ENCODE measurements around the gene IP6K1. TPM values are rescaled to one million over a fixed set of nuclear protein-coding genes. Genes with fewer than 3 reads are reported as not detected.
"Not testable (repeated sequence)": the region's sequence is repeated elsewhere in the genome, so short reads cannot be mapped to it uniquely, and the experiment has no call there.

The IP6K1 gene
- polyA plus RNA-seq, 3 donors from 2014 or later, result 18.2 to 43.6 (median 23.7) TPM

DNA sequence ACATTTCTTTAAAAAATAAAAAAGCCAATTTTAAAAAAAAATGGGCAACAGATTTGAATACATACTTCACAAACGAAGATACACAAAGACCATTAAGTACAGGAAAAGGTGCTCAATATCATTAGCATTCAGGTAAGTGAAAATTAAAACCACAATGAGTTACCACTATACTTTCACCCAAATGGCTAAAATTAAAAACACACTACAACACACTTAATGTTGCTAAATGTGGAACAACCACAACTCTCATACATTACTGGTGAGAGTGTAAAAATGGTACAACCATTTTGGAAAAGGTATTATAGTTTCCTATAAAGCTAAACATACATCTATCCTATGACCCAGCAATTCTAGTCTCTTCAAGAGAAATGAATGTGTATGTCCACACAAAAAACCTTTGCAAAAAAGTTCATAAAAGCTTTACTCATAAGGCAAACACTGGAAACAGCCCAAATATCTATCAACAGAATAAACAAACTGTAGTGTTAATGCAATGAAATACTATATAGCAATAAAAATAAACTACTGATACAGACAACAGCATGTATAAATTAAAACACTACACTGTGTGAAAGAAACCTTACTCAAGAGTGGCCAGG, 14.9 kb downstream of the IP6K1 start:
- Mint-ChIP-seq H3K9me3 (no peaks in the 10 kb centered on the region), H3K36me3 (no peaks in the 10 kb centered on the region), H3K4me3 (no peak overlapping the region), H3K4me1 (peaks cover 23 to 70% of the 10 kb centered on the region in 2 donors), H3K27me3 (ENCODE audit: low read depth in 3 of 3) (no peaks in the 10 kb centered on the region), H3K27ac (peak overlapping the region in 2 of 6 donors; percentile 23 to 34)
- no peak for DNase-seq

DNA sequence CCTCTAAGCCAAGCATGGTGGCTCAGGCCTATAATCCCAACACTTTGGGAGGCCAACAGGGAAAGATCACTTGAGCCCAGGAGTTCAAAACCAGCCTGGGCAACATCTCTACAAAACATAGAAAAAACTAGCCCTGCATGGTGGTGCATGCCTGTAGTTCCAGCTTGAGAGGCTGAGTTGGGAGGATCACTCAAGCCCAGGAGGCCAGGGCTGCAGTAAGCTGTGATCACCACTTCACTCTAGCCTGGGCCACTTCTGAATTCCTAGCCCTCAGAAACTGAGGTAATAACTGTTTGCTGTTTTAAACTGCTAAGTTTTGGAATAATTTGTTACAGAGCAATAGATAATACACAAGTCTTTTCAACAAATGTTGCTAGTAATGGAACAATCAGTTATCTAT, 16.4 kb downstream of the IP6K1 start:
- Mint-ChIP-seq H3K4me1 (peaks cover 19 to 61% of the 10 kb centered on the region in 2 donors), H3K9me3 (no peaks in the 10 kb centered on the region), H3K27ac (peak overlapping the region in 3 of 6 donors; percentile 53 to 62 (median 57)), H3K4me3 (no peak overlapping the region), H3K27me3 (ENCODE audit: low read depth in 3 of 3) (no peaks in the 10 kb centered on the region), H3K36me3 (no peaks in the 10 kb centered on the region)
- DNase-seq, result no peak

DNA sequence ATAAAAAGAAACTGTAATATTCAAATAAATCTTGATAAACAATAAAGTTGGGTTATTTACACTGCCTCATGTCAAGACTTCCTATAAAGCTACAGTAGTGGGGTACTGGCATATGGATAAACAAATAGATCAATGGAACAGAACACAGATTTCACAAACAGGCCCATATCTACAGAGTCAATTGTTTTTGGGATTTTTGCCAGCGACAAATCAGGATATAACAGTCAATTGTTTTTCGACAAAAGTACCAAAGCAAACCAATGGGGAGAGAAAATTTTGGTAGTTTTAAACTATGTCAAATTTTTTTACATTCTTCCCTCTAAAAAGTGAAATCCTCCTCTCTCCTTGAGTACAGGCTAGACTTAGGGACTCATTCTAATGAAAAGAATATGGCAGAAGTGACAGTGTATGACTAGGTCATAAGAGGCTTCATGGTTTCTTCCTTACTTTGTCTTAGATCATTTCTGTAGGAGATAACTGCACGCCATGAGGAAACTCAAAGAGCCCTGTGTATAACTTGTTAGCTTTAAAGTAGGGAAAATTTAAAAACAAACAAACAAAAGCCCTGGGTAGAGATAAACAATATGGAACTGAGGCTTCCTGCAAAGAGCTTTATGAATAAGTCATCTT, 16.9 kb downstream of the IP6K1 start:
- no peak overlapping the region for H3K4me3 Mint-ChIP-seq
- peaks cover 15 to 61% of the 10 kb centered on the region in 2 donors for H3K4me1 Mint-ChIP-seq
- H3K36me3 Mint-ChIP-seq, result no peaks in the 10 kb centered on the region
- no peak for DNase-seq
- H3K27ac Mint-ChIP-seq, result peak overlapping the region in 1 of 6 donors; percentile 62
- H3K27me3 Mint-ChIP-seq (ENCODE audit: low read depth in 3 of 3), result no peaks in the 10 kb centered on the region
- no peaks in the 10 kb centered on the region for H3K9me3 Mint-ChIP-seq

DNA sequence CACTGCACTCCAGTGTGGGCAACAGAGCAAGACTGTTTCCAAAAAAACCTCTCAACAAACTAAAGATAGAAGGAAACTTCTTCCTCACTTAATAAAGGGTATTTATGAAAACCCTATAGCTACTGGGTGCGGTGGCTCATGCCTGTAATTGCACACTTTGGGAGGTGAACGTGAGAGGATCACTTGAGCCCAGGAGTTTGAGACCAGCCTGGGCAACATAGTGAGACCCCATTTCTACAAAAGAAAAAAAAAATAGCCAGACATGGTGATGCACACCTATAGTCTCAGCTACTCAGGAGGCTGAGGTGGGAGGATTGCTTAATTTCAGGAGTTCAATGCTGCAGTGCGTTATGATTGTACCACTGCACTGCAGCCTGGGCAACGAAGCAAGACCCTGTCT, 22.4 kb downstream of the IP6K1 start:
- Mint-ChIP-seq H3K36me3 (peaks cover 0 to 3% (median 0%) of the 10 kb centered on the region in 3 donors), H3K27ac (no peak overlapping the region), H3K27me3 (ENCODE audit: low read depth in 3 of 3) (no peaks in the 10 kb centered on the region), H3K4me3 (no peak overlapping the region), H3K4me1 (peaks cover 6 to 26% of the 10 kb centered on the region in 2 donors), H3K9me3 (no peaks in the 10 kb centered on the region)
- DNase-seq, result no peak

DNA sequence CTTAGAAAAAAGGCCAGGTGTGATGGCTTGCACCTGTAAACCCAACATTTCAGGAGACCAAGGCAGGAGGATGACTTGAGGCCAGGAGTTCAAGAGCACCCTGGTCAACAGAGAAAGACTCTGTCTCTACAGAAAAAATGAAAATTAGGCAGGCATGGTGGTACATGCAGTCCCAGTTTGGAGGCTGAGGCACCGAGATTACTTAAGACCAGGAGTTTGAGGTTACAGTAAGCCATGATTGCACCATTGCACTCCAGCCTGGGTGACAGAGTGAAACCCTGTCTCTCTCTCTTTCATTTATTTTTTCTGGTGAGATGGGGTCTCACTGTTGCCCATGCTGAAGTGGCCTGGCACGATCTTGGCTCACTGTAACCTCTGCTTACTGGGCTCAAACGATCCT, 24.7 kb downstream of the IP6K1 start:
- no peak overlapping the region for H3K27ac Mint-ChIP-seq
- H3K9me3 Mint-ChIP-seq, result no peaks in the 10 kb centered on the region
- H3K27me3 Mint-ChIP-seq (ENCODE audit: low read depth in 3 of 3), result no peaks in the 10 kb centered on the region
- no peak for DNase-seq
- H3K4me3 Mint-ChIP-seq, result no peak overlapping the region
- H3K4me1 Mint-ChIP-seq, result peaks cover 10 to 29% of the 10 kb centered on the region in 2 donors
- peaks cover 0 to 3% (median 0%) of the 10 kb centered on the region in 3 donors for H3K36me3 Mint-ChIP-seq

DNA sequence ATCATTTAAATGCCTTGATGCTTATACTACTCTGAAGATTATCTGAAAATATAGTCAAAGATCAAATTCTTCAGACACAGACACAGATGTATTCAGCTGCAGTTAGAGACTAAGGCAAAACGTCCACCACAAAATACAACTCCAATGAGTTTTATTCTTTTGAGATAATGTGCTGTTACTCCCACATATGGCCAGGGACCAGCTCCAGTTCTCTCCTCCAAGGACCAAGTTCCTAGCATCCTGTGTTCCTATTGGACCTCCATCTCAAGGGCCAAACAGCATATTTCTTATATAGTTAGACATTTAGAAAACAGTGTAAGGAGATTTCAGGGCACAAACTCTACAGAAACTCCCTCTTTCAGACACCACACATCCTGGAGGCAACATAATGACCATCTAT, 27.1 kb downstream of the IP6K1 start:
- H3K27ac Mint-ChIP-seq, result no peak overlapping the region
- H3K4me3 Mint-ChIP-seq, result no peak overlapping the region
- no peak for DNase-seq
- no peaks in the 10 kb centered on the region for H3K9me3 Mint-ChIP-seq
- H3K4me1 Mint-ChIP-seq, result peaks cover 21 to 45% of the 10 kb centered on the region in 2 donors
- no peaks in the 10 kb centered on the region for H3K27me3 Mint-ChIP-seq (ENCODE audit: low read depth in 3 of 3)
- peaks cover 0 to 3% (median 0%) of the 10 kb centered on the region in 3 donors for H3K36me3 Mint-ChIP-seq

DNA sequence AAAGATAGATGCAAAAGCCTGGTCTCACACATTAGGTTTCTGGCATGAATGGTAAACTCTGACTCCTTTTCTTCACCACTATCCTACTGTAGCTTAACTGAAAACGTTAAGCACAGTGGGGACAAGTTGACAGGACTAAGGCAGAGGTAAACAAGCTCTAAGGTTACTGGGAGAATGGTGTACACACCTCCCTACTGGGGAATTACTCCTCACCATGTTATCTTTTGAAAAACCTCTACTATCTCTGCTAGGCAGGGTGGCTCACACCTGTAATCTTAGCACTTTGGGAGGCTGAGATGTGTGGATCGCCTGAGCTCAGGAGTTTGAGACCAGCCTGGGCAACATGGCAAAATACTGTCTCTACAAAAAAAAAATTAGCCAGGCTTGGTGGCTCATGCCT, 29.1 kb downstream of the IP6K1 start:
- Mint-ChIP-seq H3K4me1 (peaks cover 25 to 60% of the 10 kb centered on the region in 2 donors), H3K4me3 (no peak overlapping the region), H3K9me3 (no peaks in the 10 kb centered on the region), H3K27ac (no peak overlapping the region), H3K27me3 (ENCODE audit: low read depth in 3 of 3) (peaks cover 0 to 1% (median 0%) of the 10 kb centered on the region in 3 donors), H3K36me3 (peaks cover 0 to 3% (median 0%) of the 10 kb centered on the region in 3 donors)
- no peak for DNase-seq

DNA sequence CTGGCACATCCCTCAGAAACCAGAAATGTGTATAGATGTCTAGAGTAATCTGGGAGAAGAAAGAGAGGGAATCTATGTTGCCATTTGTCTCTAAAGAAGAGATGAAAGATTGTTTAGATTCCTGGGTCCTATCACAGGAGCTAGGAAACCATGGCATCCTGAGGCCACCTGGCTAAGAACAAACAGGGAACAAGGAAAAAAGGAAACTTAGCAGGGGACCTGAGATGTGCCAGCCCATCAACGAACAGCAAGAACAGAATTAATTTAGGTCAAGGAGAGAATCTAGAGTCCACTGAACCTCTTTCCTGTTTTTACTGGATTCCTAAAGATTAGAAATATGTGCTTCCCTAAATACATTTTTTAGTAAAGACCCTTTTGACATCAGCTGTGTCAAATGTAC, 30.3 kb downstream of the IP6K1 start:
- H3K27ac Mint-ChIP-seq, result no peak overlapping the region
- no peak overlapping the region for H3K4me3 Mint-ChIP-seq
- H3K4me1 Mint-ChIP-seq, result peaks cover 25 to 60% of the 10 kb centered on the region in 2 donors
- DNase-seq, result no peak
- H3K36me3 Mint-ChIP-seq, result peaks cover 0 to 3% (median 0%) of the 10 kb centered on the region in 3 donors
- no peaks in the 10 kb centered on the region for H3K9me3 Mint-ChIP-seq
- H3K27me3 Mint-ChIP-seq (ENCODE audit: low read depth in 3 of 3), result peaks cover 0 to 1% (median 0%) of the 10 kb centered on the region in 3 donors

DNA sequence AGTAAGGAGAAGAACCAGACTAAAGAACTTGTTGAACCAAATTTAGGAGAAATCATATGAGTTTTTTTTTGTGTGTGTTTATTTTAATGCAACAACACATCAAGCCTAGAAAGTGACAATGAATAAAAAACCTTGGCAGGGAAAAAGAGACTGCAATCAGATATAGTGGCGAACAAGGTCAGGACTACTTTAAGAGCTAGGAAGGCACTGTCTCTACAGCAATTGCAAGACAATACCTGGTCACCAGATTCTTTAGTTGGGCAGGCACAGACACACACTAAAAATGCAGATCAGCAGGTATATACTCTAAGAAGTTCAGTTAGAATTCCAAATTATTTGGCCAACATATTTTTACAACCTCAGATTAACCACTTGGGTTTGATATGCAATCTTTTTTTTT, 31.8 kb downstream of the IP6K1 start:
- peaks cover 29 to 61% of the 10 kb centered on the region in 2 donors for H3K4me1 Mint-ChIP-seq
- no peak for DNase-seq
- H3K27ac Mint-ChIP-seq, result peak overlapping the region in 1 of 6 donors; percentile 33
- peaks cover 0 to 2% (median 0%) of the 10 kb centered on the region in 3 donors for H3K27me3 Mint-ChIP-seq (ENCODE audit: low read depth in 3 of 3)
- H3K36me3 Mint-ChIP-seq, result peaks cover 0 to 3% (median 0%) of the 10 kb centered on the region in 3 donors
- no peaks in the 10 kb centered on the region for H3K9me3 Mint-ChIP-seq
- H3K4me3 Mint-ChIP-seq, result no peak overlapping the region

DNA sequence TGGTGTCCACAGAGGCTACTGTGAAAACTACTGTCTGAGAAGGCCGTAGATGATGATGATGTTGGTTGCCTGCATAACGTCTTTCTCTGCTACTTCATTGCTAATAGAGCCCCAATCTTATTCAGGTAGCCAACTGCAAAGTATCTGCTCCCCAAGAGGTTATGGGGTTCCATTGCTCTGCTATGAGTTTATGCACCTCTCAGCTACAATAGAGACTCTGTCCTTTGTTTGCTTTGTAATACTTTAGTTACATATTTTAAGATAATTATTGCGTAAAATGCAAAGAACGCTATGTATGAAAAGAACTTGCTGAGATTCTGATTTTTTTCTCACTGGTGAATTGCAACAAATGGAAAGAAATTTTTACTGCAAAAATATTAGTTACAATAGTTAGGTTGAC, 34.8 kb downstream of the IP6K1 start:
- DNase-seq, result no peak
- Mint-ChIP-seq H3K27me3 (ENCODE audit: low read depth in 3 of 3) (peaks cover 0 to 2% (median 2%) of the 10 kb centered on the region in 3 donors), H3K4me1 (peaks cover 21 to 40% of the 10 kb centered on the region in 2 donors), H3K27ac (no peak overlapping the region), H3K9me3 (no peaks in the 10 kb centered on the region), H3K4me3 (no peak overlapping the region), H3K36me3 (peaks cover 0 to 7% (median 7%) of the 10 kb centered on the region in 3 donors)

DNA sequence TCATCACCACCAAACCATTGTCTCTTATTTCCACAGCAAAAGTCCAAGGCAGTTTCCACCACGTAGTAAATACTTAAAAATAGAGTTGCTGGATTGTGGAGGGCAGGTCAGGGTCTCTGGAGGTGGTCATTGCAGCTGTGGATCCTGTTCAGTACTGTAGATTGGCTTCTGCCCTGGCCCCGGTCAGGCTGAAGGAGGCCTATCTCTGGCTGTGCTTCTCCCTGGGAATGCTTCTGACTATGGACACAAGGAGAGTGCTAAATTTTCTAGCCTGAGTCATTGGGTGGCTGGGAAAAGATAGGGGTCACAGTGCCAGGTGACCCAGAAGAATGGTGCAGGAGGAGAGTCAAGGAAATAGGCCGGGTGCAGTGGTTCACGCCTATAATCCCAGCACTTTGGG, 36.3 kb downstream of the IP6K1 start:
- no peak for DNase-seq

DNA sequence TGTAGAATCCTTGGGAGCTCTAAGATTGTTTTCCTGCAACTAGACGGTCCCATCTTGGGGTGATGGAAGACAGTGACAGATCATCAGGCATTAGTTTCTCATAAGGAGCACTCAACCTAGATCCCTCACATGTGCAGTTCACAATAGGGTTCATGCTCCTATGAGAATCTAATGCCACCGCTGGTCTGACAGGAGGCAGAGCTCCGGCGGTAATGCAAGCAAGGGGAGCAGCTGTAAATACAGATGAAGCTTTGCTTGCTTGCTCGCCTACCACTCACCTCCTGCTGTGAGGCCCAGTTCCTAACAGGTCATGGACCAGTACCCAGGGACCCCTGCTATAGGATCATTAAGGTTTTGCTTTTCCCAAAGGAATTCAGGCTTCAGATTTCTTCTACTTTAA, 37.5 kb downstream of the IP6K1 start:
- H3K27me3 Mint-ChIP-seq (ENCODE audit: low read depth in 3 of 3); H3K4me3 Mint-ChIP-seq; H3K9me3 Mint-ChIP-seq; DNase-seq; H3K27ac Mint-ChIP-seq: not testable (repeated sequence)
- Mint-ChIP-seq H3K4me1 (peaks cover 16 to 27% of the 10 kb centered on the region in 2 donors), H3K36me3 (peaks cover 0 to 11% (median 9%) of the 10 kb centered on the region in 3 donors)

More for the DNA sequence above, 36.3 kb downstream of the IP6K1 start:
- Mint-ChIP-seq H3K27me3 (ENCODE audit: low read depth in 3 of 3) (peaks cover 0 to 2% (median 2%) of the 10 kb centered on the region in 3 donors), H3K4me1 (peaks cover 11 to 28% of the 10 kb centered on the region in 2 donors), H3K9me3 (no peaks in the 10 kb centered on the region), H3K27ac (peak overlapping the region in 1 of 6 donors; percentile 61), H3K4me3 (no peak overlapping the region), H3K36me3 (peaks cover 0 to 7% (median 7%) of the 10 kb centered on the region in 3 donors)

DNA sequence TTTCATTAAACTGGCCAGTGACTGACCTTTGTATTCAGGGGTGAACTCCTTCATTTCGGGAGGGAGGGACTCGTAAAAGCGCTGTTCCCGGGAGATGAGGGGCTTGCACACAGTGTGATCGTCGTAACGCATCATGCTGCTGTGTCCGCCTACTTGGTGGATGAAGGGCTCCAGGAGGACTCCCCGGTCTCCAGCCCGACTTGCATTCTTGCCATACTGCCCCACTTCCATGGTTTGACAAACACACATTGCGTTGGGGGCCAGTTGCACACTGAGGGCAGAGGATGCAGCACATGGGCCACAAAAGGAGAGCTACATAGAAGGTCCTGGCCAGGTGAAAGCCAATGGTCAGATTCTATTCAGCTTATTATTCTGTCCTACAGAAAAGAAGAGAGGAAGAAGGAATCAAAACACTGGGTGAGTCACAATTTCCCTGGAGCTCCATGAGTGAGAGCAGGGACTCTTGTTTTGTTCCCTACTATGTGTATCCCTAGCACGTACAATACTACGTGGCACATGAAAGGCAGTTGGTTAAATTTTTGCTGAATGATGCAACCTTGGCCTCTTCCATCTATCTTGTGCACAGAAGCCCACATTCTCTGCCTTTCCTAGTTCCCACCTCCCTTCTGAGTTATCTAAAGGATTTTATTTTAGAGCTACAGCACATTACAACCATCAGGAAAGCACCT, 38.4 kb downstream of the IP6K1 start:
- Mint-ChIP-seq H3K4me1 (peaks cover 11 to 18% of the 10 kb centered on the region in 2 donors), H3K36me3 (peaks cover 0 to 11% (median 9%) of the 10 kb centered on the region in 3 donors), H3K27ac (peak overlapping the region in 1 of 6 donors; percentile 34), H3K27me3 (ENCODE audit: low read depth in 3 of 3) (peaks cover 0 to 3% (median 1%) of the 10 kb centered on the region in 3 donors), H3K4me3 (no peak overlapping the region), H3K9me3 (no peaks in the 10 kb centered on the region)
- DNase-seq, result no peak

DNA sequence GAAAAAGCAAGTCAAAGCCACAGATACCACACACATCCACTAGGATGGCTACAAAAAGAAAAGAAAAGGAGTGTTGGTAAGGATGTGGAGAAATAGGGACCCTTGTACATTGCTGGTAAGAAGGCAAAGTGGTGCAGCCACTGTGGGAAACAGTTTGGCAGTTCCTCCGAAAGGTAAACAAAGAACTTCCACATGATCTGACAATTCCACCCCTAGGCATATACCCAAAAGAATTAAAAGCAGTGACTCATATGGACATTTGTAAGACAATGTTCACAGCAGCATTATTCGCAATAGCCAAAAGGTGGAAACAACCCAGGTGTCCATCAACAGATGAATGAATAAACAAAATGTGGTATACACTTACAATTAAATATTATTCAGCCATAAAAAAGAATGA, 40.4 kb downstream of the IP6K1 start:
- peak overlapping the region in 1 of 6 donors; percentile 80 for H3K27ac Mint-ChIP-seq
- H3K4me1 Mint-ChIP-seq, result peaks cover 11 to 16% of the 10 kb centered on the region in 2 donors
- DNase-seq, result no peak
- peaks cover 0 to 11% (median 9%) of the 10 kb centered on the region in 3 donors for H3K36me3 Mint-ChIP-seq
- peaks cover 0 to 6% (median 1%) of the 10 kb centered on the region in 3 donors for H3K27me3 Mint-ChIP-seq (ENCODE audit: low read depth in 3 of 3)
- no peaks in the 10 kb centered on the region for H3K9me3 Mint-ChIP-seq
- H3K4me3 Mint-ChIP-seq, result no peak overlapping the region
